MCF 10A (cell line): ENCODE results near the gene ZFP92. TPM values are rescaled to one million over a fixed set of nuclear protein-coding genes. Genes with fewer than 3 reads are reported as not detected.

Source experiments
- BruUV-seq: library from RNA; stranded (reverse); fragments of 400-500 nt; replicated peaks from 2 replicates; lab custom pipeline; 2021; lab: Mats Ljungman, UMichigan
- CTCF ChIA-PET: fragments of 300-600 bp; sonication (Branson Sonifier 250); formaldehyde crosslinking; extraction: SDS; loops from one replicate; lab custom pipeline; 2021; ENCODE audit warnings: antibody characterized with exemption, inconsistent platforms; lab: Yijun Ruan, JAX
- POLR2A ChIA-PET: fragments of 300-600, 350-650 bp; sonication (Branson Sonifier 250); formaldehyde crosslinking; extraction: SDS; loops from one replicate; lab custom pipeline; 2020; ENCODE audit warnings: antibody characterized with exemption, inconsistent platforms; lab: Yijun Ruan, JAX
- DNase-seq: peaks from one replicate; pipeline ENCODE4 v3.0.0-alpha.2; 2018; ENCODE audit not compliant: unreplicated experiment
- H3K27ac Mint-ChIP-seq: one replicate; pipeline ENCODE4 v1.8.0; 2022; ENCODE audit warnings: mild to moderate bottlenecking, low read depth, mixed read lengths; ENCODE audit not compliant: unreplicated experiment
- H3K27me3 Mint-ChIP-seq: one replicate; pipeline ENCODE4 v1.8.0; 2022; ENCODE audit warnings: mixed read lengths; ENCODE audit not compliant: insufficient read depth, unreplicated experiment
- H3K36me3 Mint-ChIP-seq: one replicate; pipeline ENCODE4 v1.8.0; 2022; ENCODE audit warnings: mild to moderate bottlenecking, moderate library complexity, mixed read lengths; ENCODE audit not compliant: insufficient read depth, unreplicated experiment
- H3K4me1 Mint-ChIP-seq: one replicate; pipeline ENCODE4 v1.8.0; 2022; ENCODE audit warnings: mixed read lengths; ENCODE audit not compliant: insufficient read depth, unreplicated experiment
- H3K4me3 Mint-ChIP-seq: one replicate; pipeline ENCODE4 v1.8.0; 2022; ENCODE audit warnings: mild to moderate bottlenecking, moderate library complexity, mixed read lengths; ENCODE audit not compliant: unreplicated experiment
- H3K9me3 Mint-ChIP-seq: one replicate; pipeline ENCODE4 v1.8.0; 2022; ENCODE audit warnings: mixed read lengths; ENCODE audit not compliant: unreplicated experiment
- intact Hi-C: fragments of 100-400 bp; cut with micrococcal nuclease; formaldehyde crosslinking; loops from 2 replicates; pipeline ENCODE4 v1.14.1; 2022
- total RNA-seq: library from RNA; stranded (reverse); gene quantifications from 2 replicates; pipeline ENCODE4 v1.2.3, GENCODE V29; 2022
- TF ChIP-seq, protein P1 (sequence below): fragments of 200-600 bp; IDR thresholded peaks from one replicate; pipeline ENCODE4 v1.8.0; 2022; ENCODE audit warnings: antibody characterized with exemption, mild to moderate bottlenecking; ENCODE audit not compliant: unreplicated experiment

ZFP92 gene
- total RNA-seq, 1 experiment from 2014 or later = not detected

DNA sequence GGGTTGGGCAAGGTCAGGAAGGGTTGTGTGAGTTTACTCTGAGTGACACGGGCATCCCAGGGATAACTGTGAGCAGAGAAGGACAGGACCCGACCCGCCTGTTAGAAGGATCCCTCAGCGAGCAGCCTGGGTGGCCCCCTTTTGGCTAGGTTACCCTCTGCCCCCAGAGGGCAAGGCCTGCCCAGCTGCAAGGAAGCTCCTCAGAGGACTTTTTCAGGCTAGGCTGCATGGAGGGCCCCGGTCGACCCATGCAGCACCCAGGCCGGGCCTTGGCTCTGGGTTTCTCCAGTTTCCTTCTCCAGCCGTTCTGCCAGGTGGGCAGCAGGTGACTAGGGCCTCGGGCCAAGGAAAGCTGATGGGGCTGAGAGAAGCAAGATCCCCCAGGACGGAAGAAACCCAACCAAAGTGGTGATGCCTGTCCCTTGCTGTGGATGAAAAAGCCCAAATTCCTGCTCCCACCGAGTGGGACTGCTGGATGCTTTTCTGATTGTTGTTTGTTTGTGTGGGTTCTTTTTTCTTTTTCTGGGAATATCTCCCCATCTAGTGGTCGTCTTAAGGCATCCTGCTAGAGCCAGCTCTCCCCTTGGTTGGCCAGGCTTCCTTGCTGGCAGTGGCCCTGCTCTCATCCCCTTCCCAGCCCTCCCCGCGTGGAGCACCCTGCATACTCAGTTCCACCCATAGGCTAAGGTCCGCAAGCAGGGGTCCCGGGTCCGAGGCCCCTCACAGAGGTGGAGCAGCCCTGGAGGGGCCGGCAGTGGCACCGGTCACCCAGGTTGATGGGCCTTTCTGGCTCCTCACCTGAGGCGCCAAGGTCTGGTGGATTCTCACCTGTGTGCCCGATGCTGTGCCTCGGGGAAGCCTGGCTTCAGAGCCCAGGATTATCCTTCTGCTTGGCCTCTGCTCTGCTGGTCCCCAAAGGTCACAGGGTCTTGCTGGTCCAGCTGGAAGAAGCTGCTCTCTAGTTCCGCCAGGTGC is 1.8 kb downstream of the ZFP92 start:
- no peaks in the 10 kb centered on the region for H3K36me3 Mint-ChIP-seq
- BruUV-seq = no TSS peak

DNA sequence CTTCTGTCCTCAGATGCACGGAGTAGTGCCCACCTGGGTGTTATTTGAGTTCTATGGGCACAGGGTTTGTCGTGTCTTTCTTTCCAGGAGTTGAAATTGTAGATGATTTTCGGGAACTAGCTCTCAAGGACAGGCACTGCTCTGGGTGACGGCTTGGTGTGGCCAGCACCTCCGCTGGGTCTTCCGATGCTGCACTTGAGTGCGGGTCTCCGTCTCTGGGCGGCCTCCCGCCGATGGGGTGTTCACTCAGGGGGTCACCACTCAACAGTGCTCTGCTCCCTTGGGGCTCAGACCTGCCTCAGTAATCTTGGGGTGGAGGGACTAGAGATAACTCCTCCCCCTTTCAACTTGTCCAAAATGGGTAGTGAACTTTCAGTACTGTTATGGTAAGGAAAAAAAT is 2.5 kb downstream of the ZFP92 start:
- Mint-ChIP-seq H3K4me3 (no peak overlapping the region), H3K27me3 (peaks cover 60% of the 10 kb centered on the region), H3K27ac (no peak overlapping the region), H3K36me3 (no peaks in the 10 kb centered on the region), H3K9me3 (no peaks in the 10 kb centered on the region), H3K4me1 (no peaks in the 10 kb centered on the region)
- no peak for DNase-seq
- TF ChIP-seq, protein P1, sequence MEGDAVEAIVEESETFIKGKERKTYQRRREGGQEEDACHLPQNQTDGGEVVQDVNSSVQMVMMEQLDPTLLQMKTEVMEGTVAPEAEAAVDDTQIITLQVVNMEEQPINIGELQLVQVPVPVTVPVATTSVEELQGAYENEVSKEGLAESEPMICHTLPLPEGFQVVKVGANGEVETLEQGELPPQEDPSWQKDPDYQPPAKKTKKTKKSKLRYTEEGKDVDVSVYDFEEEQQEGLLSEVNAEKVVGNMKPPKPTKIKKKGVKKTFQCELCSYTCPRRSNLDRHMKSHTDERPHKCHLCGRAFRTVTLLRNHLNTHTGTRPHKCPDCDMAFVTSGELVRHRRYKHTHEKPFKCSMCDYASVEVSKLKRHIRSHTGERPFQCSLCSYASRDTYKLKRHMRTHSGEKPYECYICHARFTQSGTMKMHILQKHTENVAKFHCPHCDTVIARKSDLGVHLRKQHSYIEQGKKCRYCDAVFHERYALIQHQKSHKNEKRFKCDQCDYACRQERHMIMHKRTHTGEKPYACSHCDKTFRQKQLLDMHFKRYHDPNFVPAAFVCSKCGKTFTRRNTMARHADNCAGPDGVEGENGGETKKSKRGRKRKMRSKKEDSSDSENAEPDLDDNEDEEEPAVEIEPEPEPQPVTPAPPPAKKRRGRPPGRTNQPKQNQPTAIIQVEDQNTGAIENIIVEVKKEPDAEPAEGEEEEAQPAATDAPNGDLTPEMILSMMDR = no peak
- ChIA-PET POLR2A (no interaction called here), CTCF (interaction anchor here (0.6 kb wide), 1 partner anchor 441 kb away, joined by 3 read pairs; no protein-coding TSS in a partner anchor)
- intact Hi-C loops = no loop called here
- BruUV-seq = no TSS peak

More for the DNA sequence above, 1.8 kb downstream of the ZFP92 start:
- Mint-ChIP-seq H3K27ac (no peak overlapping the region), H3K9me3 (no peaks in the 10 kb centered on the region), H3K27me3 (peaks cover 53% of the 10 kb centered on the region), H3K4me3 (no peak overlapping the region), H3K4me1 (no peaks in the 10 kb centered on the region)
- intact Hi-C loops = no loop called here
- CTCF ChIA-PET = interaction anchor here (0.6 to 0.9 kb wide), 2 partner anchors 20 to 441 kb away, joined by 3 read pairs; no protein-coding TSS in a partner anchor
- TF ChIP-seq, protein P1 = no peak
- DNase-seq = no peak
- POLR2A ChIA-PET = no interaction called here

DNA sequence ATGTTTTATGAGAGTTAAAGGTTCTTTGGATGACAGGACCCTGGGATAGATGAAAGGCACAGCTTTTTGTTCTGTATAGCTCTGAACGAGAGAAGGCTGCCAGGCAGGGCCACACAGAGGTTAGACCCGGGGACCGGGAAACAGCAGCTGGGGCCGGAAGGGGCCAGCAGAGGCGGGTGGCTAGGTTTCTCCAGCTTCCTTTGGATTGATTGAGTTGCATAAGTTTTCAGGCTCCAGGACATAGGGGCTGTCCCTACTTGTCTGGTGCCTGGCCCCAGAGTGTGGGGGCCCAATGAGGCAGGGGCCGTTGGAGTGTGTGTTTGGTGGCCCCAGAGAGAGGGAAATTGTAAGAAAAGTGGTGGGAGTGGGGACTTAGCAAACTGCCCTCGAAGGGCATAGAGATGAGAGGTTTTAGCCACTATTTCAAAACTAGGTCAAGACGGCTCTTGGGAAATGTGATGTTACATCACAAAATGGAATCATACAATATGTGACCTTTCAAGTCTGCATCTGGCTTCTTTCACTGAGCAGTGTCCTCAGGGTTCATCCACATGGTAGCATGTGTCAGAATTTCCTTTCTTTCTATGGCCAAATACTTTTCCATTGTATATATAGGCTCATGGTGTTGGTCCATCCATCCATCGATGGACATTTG is 3.7 kb downstream of the ZFP92 start:
- DNase-seq = peak; percentile 6
- peaks cover 62% of the 10 kb centered on the region for H3K27me3 Mint-ChIP-seq
- H3K27ac Mint-ChIP-seq = no peak overlapping the region
- H3K9me3 Mint-ChIP-seq = no peaks in the 10 kb centered on the region
- CTCF ChIA-PET = no interaction called here
- POLR2A ChIA-PET = no interaction called here
- intact Hi-C loops = no loop called here
- H3K4me3 Mint-ChIP-seq = no peak overlapping the region
- H3K4me1 Mint-ChIP-seq = no peaks in the 10 kb centered on the region
- BruUV-seq = no TSS peak
- no peaks in the 10 kb centered on the region for H3K36me3 Mint-ChIP-seq
- TF ChIP-seq, protein P1 = no peak
